DOHH2 (cell line): ENCODE data around the gene CENPP.

ENCODE experiments used
- CTCF ChIP-seq: fragments of 200-600 bp; sonication (generic); IDR thresholded peaks from one replicate; pipeline ENCODE4 v1.5.1; 2014; ENCODE audit warnings: antibody characterized with exemption, mild to moderate bottlenecking, low read depth, low read length; ENCODE audit not compliant: poor library complexity, severe bottlenecking
- EZH2phosphoT487 ChIP-seq: fragments of 200-600 bp; sonication (generic); IDR thresholded peaks from 2 replicates; pipeline ENCODE4 v1.6.1; 2017; ENCODE audit warnings: borderline replicate concordance, mild to moderate bottlenecking, antibody characterized with exemption, low read length, moderate library complexity, mixed read lengths

GRCh38 chr9:92359394-92359995 is 33.7 kb downstream of the CENPP start:
- TF ChIP-seq CTCF (no peak), EZH2phosphoT487 (no peak)
